ENCODE results near the gene ATG9B.

The ATG9B gene

GRCh38 chr7:150977382-150978125 lies 46.7 kb downstream of the ATG9B start:
- DNase-seq: no peak

- no peak for DNase-seq
These were observed 47.5 kb downstream of the ATG9B start for GRCh38 chr7:150976529-150977381.

- no peak for DNase-seq
These were observed 48.6 kb downstream of the ATG9B start for GRCh38 chr7:150975536-150976319.

- DNase-seq: peak; percentile 62 to 68
These were observed 49.6 kb downstream of the ATG9B start for GRCh38 chr7:150974468-150975391.

- DNase-seq: no peak
These were observed 50.5 kb downstream of the ATG9B start for GRCh38 chr7:150973571-150974451.

GRCh38 chr7:150972741-150973140 lies 51.6 kb downstream of the ATG9B start:
- no peak for DNase-seq

- no peak for DNase-seq
These were observed 52.2 kb downstream of the ATG9B start for GRCh38 chr7:150972023-150972468.

GRCh38 chr7:150971242-150972022 lies 52.9 kb downstream of the ATG9B start:
- DNase-seq: no peak

GRCh38 chr7:150970424-150970823 lies 53.9 kb downstream of the ATG9B start:
- no peak for DNase-seq

GRCh38 chr7:150969475-150969874 lies 54.8 kb downstream of the ATG9B start:
- DNase-seq: no peak

GRCh38 chr7:150968734-150969372 lies 55.4 kb downstream of the ATG9B start:
- DNase-seq: no peak

- no peak for DNase-seq
These were observed 56.1 kb downstream of the ATG9B start for GRCh38 chr7:150968056-150968733.

GRCh38 chr7:150967349-150967748 lies 56.9 kb downstream of the ATG9B start:
- no peak for DNase-seq

- DNase-seq: no peak
These were observed 58.3 kb downstream of the ATG9B start for GRCh38 chr7:150966002-150966401.

GRCh38 chr7:150965273-150965830 lies 58.9 kb downstream of the ATG9B start:
- DNase-seq: no peak

Measured in stimulated activated CD4-positive, alpha-beta T cell treated with anti-CD3 and anti-CD28 coated beads, Interleukin-2, amount 100 ng/mL, for 48 hours (primary cell).